Prostate gland (tissue), 2 donors: ENCODE measurements around the gene PCDHGC5. TPM values are rescaled to one million over a fixed set of nuclear protein-coding genes. Genes with fewer than 3 reads are reported as not detected.

Experiments used
- DNase-seq: peaks from one replicate; pipeline ENCODE4 v3.0.0-alpha.2; 2019; ENCODE audit warnings: low spot score
- H3K27ac ChIP-seq, 2 donors: fragments of 200-600 bp; sonication (generic); 2 replicates each; pipeline ENCODE4 v1.5.1; 2017 to 2019
- H3K27me3 ChIP-seq: fragments of 200-600 bp; sonication (generic); replicated peaks from 2 replicates; pipeline ENCODE4 v1.5.1; 2019; ENCODE audit not compliant: insufficient read depth
- H3K36me3 ChIP-seq, 2 donors: fragments of 200-600 bp; sonication (generic); 1 replicate in 1 of 2; 2 replicates in 1 of 2; pipeline versions ENCODE4 v1.5.1 to v1.8.1; 2017 to 2019
- H3K4me1 ChIP-seq: fragments of 200-600 bp; sonication (generic); replicated peaks from 2 replicates; pipeline ENCODE4 v1.5.1; 2019
- H3K4me3 ChIP-seq, 2 donors: fragments of 200-600 bp; sonication (generic); 2 replicates each; pipeline ENCODE4 v1.5.1; 2017 to 2019
- H3K9me3 ChIP-seq: fragments of 200-600 bp; sonication (generic); 2 replicates; pipeline ENCODE4 v1.5.1; 2017
- CTCF ChIP-seq, 4 experiments: fragments of 200-600 bp in 2 of 4; fragments of 450-650 bp in 2 of 4; sonication (generic) in 2 of 4; IDR thresholded peaks; 1 replicate in 3 of 4; 2 replicates in 1 of 4; pipeline ENCODE4 v1.5.1; 2016 to 2019; ENCODE audit warnings: antibody characterized with exemption in 4 of 4, mild to moderate bottlenecking in 2 of 4, moderate library complexity in 2 of 4
- POLR2A ChIP-seq: fragments of 450-650 bp; IDR thresholded peaks from one replicate; pipeline ENCODE4 v1.6.1; 2016; ENCODE audit warnings: antibody characterized with exemption, mild to moderate bottlenecking
- POLR2AphosphoS5 ChIP-seq: sonication (generic); formaldehyde crosslinking; IDR thresholded peaks from one replicate; pipeline ENCODE4 v1.6.1; 2017; ENCODE audit warnings: antibody characterized with exemption
- WGBS: methylation state at CpG from one replicate; pipeline ENCODE4 v1.1.5; 2018; 5-methylcytosine and 5-hydroxymethylcytosine counted together
- intact Hi-C: fragments of 100-400 bp; cut with DNase I; formaldehyde crosslinking; loops from one replicate; pipeline ENCODE4 v1.14.2; 2022
- total RNA-seq, 2 donors: library from RNA; depleted of rRNA; stranded (reverse); fragments of >200 nt; gene quantifications; one replicate each; pipeline ENCODE4 v1.1.0, GENCODE V29; 2016

Gene PCDHGC5
- total RNA-seq, 2 donors from 2014 or later: 0.96 to 2.7 TPM

GRCh38 chr5:141529873-141530272, 41.0 kb downstream of the PCDHGC5 start:
- 94% methylated on average over 7 of the region's 7 CpGs for WGBS
- Histone ChIP-seq H3K27me3 (no peaks in the 10 kb centered on the region), H3K36me3 (no peaks in the 10 kb centered on the region), H3K4me1 (peaks cover 6% of the 10 kb centered on the region), H3K4me3 (no peak overlapping the region), H3K9me3 (no peaks in the 10 kb centered on the region), H3K27ac (peak overlapping the region; percentile 59 to 62)
- intact Hi-C loops: loop anchor here (10.0 kb wide), 1 partner anchor 115 kb away; the partner anchor contains the start of genes PCDHGA10 and PCDHGB7
- DNase-seq: no peak
- TF ChIP-seq POLR2AphosphoS5: no peak
- no peak for TF ChIP-seq CTCF (IDR thresholded peaks at IDR 0.05)
- no peak for TF ChIP-seq POLR2A

GRCh38 chr5:141532726-141533125, 43.8 kb downstream of the PCDHGC5 start:
- intact Hi-C loops: no loop called here
- no peak overlapping the region for H3K4me3 ChIP-seq
- TF ChIP-seq POLR2A (no peak), POLR2AphosphoS5 (no peak), CTCF (IDR thresholded peaks at IDR 0.05) (no peak)

GRCh38 chr5:141533897-141534296, 45.0 kb downstream of the PCDHGC5 start:
- H3K4me1 ChIP-seq: no peaks in the 10 kb centered on the region
- 100% methylated on average over 1 of the region's 1 CpG for WGBS
- H3K9me3 ChIP-seq: no peaks in the 10 kb centered on the region
- intact Hi-C loops: no loop called here
- no peak for TF ChIP-seq POLR2AphosphoS5
- no peak for DNase-seq
- no peak overlapping the region for H3K27ac ChIP-seq
- no peak overlapping the region for H3K4me3 ChIP-seq
- H3K36me3 ChIP-seq: no peaks in the 10 kb centered on the region
- no peaks in the 10 kb centered on the region for H3K27me3 ChIP-seq

More at GRCh38 chr5:141532726-141533125, 43.8 kb downstream of the PCDHGC5 start:
- Histone ChIP-seq H3K27me3 (no peaks in the 10 kb centered on the region), H3K4me1 (peaks cover 6% of the 10 kb centered on the region), H3K9me3 (no peaks in the 10 kb centered on the region), H3K36me3 (no peaks in the 10 kb centered on the region), H3K27ac (no peak overlapping the region)
- 98% methylated on average over 1 of the region's 1 CpG for WGBS
- no peak for DNase-seq

GRCh38 chr5:141534492-141535213, 45.8 kb downstream of the PCDHGC5 start:
- intact Hi-C loops: no loop called here
- no peak for TF ChIP-seq CTCF (IDR thresholded peaks at IDR 0.05)
- TF ChIP-seq POLR2AphosphoS5: no peak
- no peak for TF ChIP-seq POLR2A
- 97% methylated on average over 4 of the region's 4 CpGs for WGBS
- H3K4me3 ChIP-seq: no peak overlapping the region
- no peak for DNase-seq
- H3K36me3 ChIP-seq: no peaks in the 10 kb centered on the region
- no peaks in the 10 kb centered on the region for H3K9me3 ChIP-seq
- H3K27ac ChIP-seq: no peak overlapping the region
- no peaks in the 10 kb centered on the region for H3K4me1 ChIP-seq
- no peaks in the 10 kb centered on the region for H3K27me3 ChIP-seq

Other genes with a start within 250 kb of the PCDHGC5 start
- 10 to 100 TPM in 1 of 2 donors, under 1 TPM in 1; 0.82 to 12.4 TPM for gene PCDHB15, start 243.7 kb upstream of the PCDHGC5 start, total RNA-seq
- gene SLC25A2, start 185.0 kb upstream of the PCDHGC5 start, total RNA-seq: 1 to 10 TPM in 1 of 2 donors, under 1 TPM in 1; 0.23 to 4.4 TPM
- gene TAF7, start 168.3 kb upstream of the PCDHGC5 start, total RNA-seq: 10 to 100 TPM; 59.3 to 85.9 TPM
- gene PCDHGA1, start 158.6 kb upstream of the PCDHGC5 start, total RNA-seq: 1 to 10 TPM in 1 of 2 donors, under 1 TPM in 1; 0.64 to 4.8 TPM
- gene PCDHGA2, start 150.3 kb upstream of the PCDHGC5 start, total RNA-seq: 10 to 100 TPM in 1 of 2 donors, 1 to 10 TPM in 1; 2.4 to 19.7 TPM
- gene PCDHGA3, start 145.3 kb upstream of the PCDHGC5 start, total RNA-seq: 10 to 100 TPM in 1 of 2 donors, 1 to 10 TPM in 1; 1.3 to 18.2 TPM
- 1 to 10 TPM; 3.9 to 6.5 TPM for gene PCDHGB1, start 139.0 kb upstream of the PCDHGC5 start, total RNA-seq
- gene PCDHGA4, start 134.1 kb upstream of the PCDHGC5 start, total RNA-seq: 10 to 100 TPM in 1 of 2 donors, 1 to 10 TPM in 1; 2.5 to 10.5 TPM
- gene PCDHGB2, start 129.1 kb upstream of the PCDHGC5 start, total RNA-seq: 10 to 100 TPM in 1 of 2 donors, 1 to 10 TPM in 1; 5.3 to 10.5 TPM
- 1 to 10 TPM; 4.1 to 4.8 TPM for gene PCDHGA5, start 124.9 kb upstream of the PCDHGC5 start, total RNA-seq
- 1 to 10 TPM; 3.1 to 7.7 TPM for gene PCDHGB3, start 118.8 kb upstream of the PCDHGC5 start, total RNA-seq
- 1 to 10 TPM; 2.0 to 8.4 TPM for gene PCDHGA6, start 115.2 kb upstream of the PCDHGC5 start, total RNA-seq
- gene PCDHGA7, start 106.3 kb upstream of the PCDHGC5 start, total RNA-seq: 1 to 10 TPM; 4.1 to 8.2 TPM
- gene PCDHGB4, start 101.4 kb upstream of the PCDHGC5 start, total RNA-seq: 1 to 10 TPM; 6.7 to 9.9 TPM
- gene PCDHGA8, start 96.4 kb upstream of the PCDHGC5 start, total RNA-seq: 1 to 10 TPM; 1.1 to 4.2 TPM
- gene PCDHGB5, start 91.1 kb upstream of the PCDHGC5 start, total RNA-seq: 10 to 100 TPM in 1 of 2 donors, 1 to 10 TPM in 1; 7.9 to 24.5 TPM
- 1 to 10 TPM; 3.9 to 7.7 TPM for gene PCDHGA9, start 86.3 kb upstream of the PCDHGC5 start, total RNA-seq
- gene PCDHGB6, start 81.1 kb upstream of the PCDHGC5 start, total RNA-seq: 10 to 100 TPM in 1 of 2 donors, 1 to 10 TPM in 1; 5.2 to 11.0 TPM
- 10 to 100 TPM in 1 of 2 donors, 1 to 10 TPM in 1; 6.7 to 11.1 TPM for gene PCDHGA10, start 76.1 kb upstream of the PCDHGC5 start, total RNA-seq
- 10 to 100 TPM in 1 of 2 donors, 1 to 10 TPM in 1; 7.0 to 14.6 TPM for gene PCDHGB7, start 71.4 kb upstream of the PCDHGC5 start, total RNA-seq
- gene PCDHGA11, start 68.0 kb upstream of the PCDHGC5 start, total RNA-seq: 1 to 10 TPM; 2.9 to 3.4 TPM
- 1 to 10 TPM; 3.8 to 6.8 TPM for gene PCDHGA12, start 58.6 kb upstream of the PCDHGC5 start, total RNA-seq
- 10 to 100 TPM; 27.6 to 55.3 TPM for gene PCDHGC3, start 13.1 kb upstream of the PCDHGC5 start, total RNA-seq
- gene PCDHGC4, start 4.1 kb upstream of the PCDHGC5 start, total RNA-seq: 1 to 10 TPM; 3.8 to 4.1 TPM
- 10 to 100 TPM; 34.8 to 57.7 TPM for gene DIAPH1, start 129.9 kb downstream of the PCDHGC5 start, total RNA-seq
- gene HDAC3, start 147.8 kb downstream of the PCDHGC5 start, total RNA-seq: 10 to 100 TPM; 54.9 to 74.6 TPM
- 1 to 10 TPM; 3.9 to 7.2 TPM for gene RELL2, start 147.9 kb downstream of the PCDHGC5 start, total RNA-seq
- gene FCHSD1, start 162.3 kb downstream of the PCDHGC5 start, total RNA-seq: 10 to 100 TPM; 24.9 to 30.2 TPM
- gene ARAP3, start 193.1 kb downstream of the PCDHGC5 start, total RNA-seq: 1 to 10 TPM; 4.0 to 8.4 TPM